Measurements from ENCODE around the gene ARHGAP21.

Gene ARHGAP21

GRCh38 chr10:24597426-24597825 is 126.3 kb downstream of the ARHGAP21 start:
- no peak for TF ChIP-seq CTCF (IDR thresholded peaks at IDR 0.05; ENCODE audit: low read depth, low read length, missing control alignments)
- no peak overlapping the region for H3K4me3 ChIP-seq (ENCODE audit: low read depth, low read length)
- no peak for DNase-seq (ENCODE audit: low read depth)

- H3K4me3 ChIP-seq (ENCODE audit: low read depth, low read length) = no peak overlapping the region
- DNase-seq (ENCODE audit: low read depth) = no peak
- TF ChIP-seq CTCF (IDR thresholded peaks at IDR 0.05; ENCODE audit: low read depth, low read length, missing control alignments) = no peak
These were observed 127.3 kb downstream of the ARHGAP21 start for GRCh38 chr10:24596217-24596930.

DNA sequence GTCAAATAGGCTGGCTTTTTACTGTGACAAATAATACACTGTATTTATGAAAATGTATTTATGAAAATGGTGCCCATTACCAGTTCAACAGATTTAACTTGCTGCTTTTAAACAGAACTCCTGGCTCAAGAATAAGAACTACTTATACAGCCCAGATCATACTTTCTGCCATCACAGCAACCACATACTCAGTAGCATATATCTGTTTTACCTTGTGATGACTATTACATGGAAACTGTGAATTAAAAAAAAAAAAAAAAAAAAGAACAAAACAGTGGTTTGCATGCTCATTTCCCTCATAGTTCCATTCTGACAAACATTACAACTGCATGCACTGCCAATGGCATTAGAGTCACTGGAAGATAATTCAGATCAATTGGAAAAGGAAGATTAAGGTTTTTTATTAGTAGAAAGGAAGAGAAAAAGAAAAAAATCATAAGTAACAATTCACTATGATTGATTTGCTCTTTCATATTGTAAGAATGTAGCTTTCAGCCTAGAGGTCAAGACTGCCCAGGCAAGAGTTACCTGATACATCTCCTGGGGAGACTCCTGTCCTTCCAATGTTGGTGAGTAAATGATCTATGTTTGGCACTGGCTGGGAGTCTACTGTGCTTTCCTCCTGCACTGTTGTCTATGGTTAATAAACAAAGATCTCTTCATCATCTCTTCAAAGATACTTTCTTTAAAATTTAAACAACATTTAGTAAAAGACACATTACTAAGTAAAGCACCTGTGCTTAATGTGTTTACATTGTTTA is 132.8 kb downstream of the ARHGAP21 start:
- TF ChIP-seq CTCF (IDR thresholded peaks at IDR 0.05; ENCODE audit: low read depth, low read length, missing control alignments) = no peak
- no peak for DNase-seq (ENCODE audit: low read depth)
- no peak overlapping the region for H3K4me3 ChIP-seq (ENCODE audit: low read depth, low read length)

- H3K4me3 ChIP-seq (ENCODE audit: low read depth, low read length) = no peak overlapping the region
- no peak for TF ChIP-seq CTCF (IDR thresholded peaks at IDR 0.05; ENCODE audit: low read depth, low read length, missing control alignments)
- DNase-seq (ENCODE audit: low read depth) = no peak
These were observed 134.4 kb downstream of the ARHGAP21 start for GRCh38 chr10:24589265-24589664.

- no peak for DNase-seq (ENCODE audit: low read depth)
- no peak overlapping the region for H3K4me3 ChIP-seq (ENCODE audit: low read depth, low read length)
- no peak for TF ChIP-seq CTCF (IDR thresholded peaks at IDR 0.05; ENCODE audit: low read depth, low read length, missing control alignments)
These were observed 143.8 kb downstream of the ARHGAP21 start for GRCh38 chr10:24579906-24580305.

DNA sequence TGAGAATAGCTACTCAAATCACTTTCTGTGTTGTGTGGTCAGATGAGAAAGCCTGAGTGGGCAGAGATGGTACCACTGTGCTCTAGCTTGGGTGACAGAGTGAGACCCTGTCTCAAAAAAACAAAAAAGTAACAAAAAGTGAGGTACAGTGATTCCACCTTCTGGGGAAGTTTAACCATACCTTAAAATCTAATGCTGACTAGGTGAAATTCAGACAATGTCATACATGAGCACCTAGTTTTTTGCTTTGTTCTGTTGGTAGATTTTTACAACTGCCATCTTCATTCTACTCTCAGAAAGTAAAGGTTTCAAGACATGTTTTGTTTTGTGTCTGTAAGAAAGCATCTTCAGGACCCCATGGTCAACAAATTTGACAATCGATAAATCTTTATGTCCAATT is 144.2 kb downstream of the ARHGAP21 start:
- TF ChIP-seq CTCF (IDR thresholded peaks at IDR 0.05; ENCODE audit: low read depth, low read length, missing control alignments) = no peak
- no peak overlapping the region for H3K4me3 ChIP-seq (ENCODE audit: low read depth, low read length)
- no peak for DNase-seq (ENCODE audit: low read depth)
